Nephron (organoid): ENCODE data around the gene ZNF492.

Experiments used
- H3K27ac Mint-ChIP-seq, 3 experiments: 2 replicates each; pipeline ENCODE4 v1.8.0; 2020; ENCODE audit warnings: mixed read lengths in 3 of 3, mild to moderate bottlenecking in 2 of 3, moderate library complexity in 1 of 3
- H3K27me3 Mint-ChIP-seq: 2 replicates; pipeline ENCODE4 v1.8.0; 2021; ENCODE audit warnings: low read depth, mild to moderate bottlenecking, moderate library complexity, mixed read lengths
- H3K36me3 Mint-ChIP-seq: 2 replicates; pipeline ENCODE4 v1.8.0; 2020; ENCODE audit warnings: low read depth, mixed read lengths
- H3K4me1 Mint-ChIP-seq: 2 replicates; pipeline ENCODE4 v1.8.0; 2020; ENCODE audit warnings: mixed read lengths
- H3K4me3 Mint-ChIP-seq, 3 experiments: 2 replicates each; pipeline ENCODE4 v1.8.0; 2020; ENCODE audit warnings: mild to moderate bottlenecking in 3 of 3, mixed read lengths in 3 of 3, moderate library complexity in 2 of 3
- H3K9me3 Mint-ChIP-seq: 2 replicates; pipeline ENCODE4 v1.8.0; 2020; ENCODE audit warnings: mixed read lengths
- TF ChIP-seq, protein P1 (sequence below), 3 experiments: fragments of 200-600 bp; sonication (generic); IDR thresholded peaks; one replicate each; pipeline ENCODE4 v1.5.0; 2021; ENCODE audit warnings: antibody characterized with exemption in 3 of 3; ENCODE audit not compliant: unreplicated experiment in 3 of 3

ZNF492 gene

DNA sequence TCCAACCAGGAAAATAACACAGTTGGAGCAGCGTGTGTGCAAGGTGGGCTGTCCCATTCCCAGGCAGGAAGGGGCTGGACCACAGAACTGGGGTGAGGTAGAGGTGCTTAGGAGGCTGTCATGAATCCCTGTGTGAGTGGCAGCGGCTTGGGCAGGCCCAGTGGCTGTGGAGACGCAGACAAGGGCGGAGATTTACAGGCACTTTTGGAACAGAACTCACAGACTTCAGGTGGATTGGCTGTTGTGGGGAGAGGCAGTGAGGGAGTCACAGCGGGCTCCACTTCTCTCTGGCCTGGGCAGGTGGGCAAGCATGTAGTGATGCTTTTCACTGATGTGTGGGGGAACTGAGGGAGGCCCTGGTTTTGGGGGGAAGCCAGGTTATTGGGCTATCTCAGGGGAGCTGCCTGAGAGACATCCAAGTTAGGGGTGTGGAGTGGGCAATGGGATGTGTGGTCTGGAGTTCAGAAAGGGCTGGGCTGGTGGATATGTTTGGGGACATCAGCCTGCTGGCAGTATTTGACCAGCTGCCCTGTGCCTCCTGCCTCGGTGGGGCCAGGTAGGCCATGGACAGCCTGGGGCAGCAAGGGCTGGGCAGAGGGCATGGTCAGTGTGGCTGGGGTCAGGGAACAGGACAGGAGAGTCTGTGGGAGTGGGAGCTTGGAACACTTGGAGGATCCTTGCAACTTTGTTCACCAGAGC lies 27.0 kb upstream of the ZNF492 start:
- Mint-ChIP-seq H3K4me1 (no peaks in the 10 kb centered on the region), H3K27ac (no peak overlapping the region), H3K9me3 (peaks cover 59% of the 10 kb centered on the region), H3K36me3 (peaks cover 7% of the 10 kb centered on the region), H3K4me3 (no peak overlapping the region), H3K27me3 (no peaks in the 10 kb centered on the region)
- TF ChIP-seq, protein P1, sequence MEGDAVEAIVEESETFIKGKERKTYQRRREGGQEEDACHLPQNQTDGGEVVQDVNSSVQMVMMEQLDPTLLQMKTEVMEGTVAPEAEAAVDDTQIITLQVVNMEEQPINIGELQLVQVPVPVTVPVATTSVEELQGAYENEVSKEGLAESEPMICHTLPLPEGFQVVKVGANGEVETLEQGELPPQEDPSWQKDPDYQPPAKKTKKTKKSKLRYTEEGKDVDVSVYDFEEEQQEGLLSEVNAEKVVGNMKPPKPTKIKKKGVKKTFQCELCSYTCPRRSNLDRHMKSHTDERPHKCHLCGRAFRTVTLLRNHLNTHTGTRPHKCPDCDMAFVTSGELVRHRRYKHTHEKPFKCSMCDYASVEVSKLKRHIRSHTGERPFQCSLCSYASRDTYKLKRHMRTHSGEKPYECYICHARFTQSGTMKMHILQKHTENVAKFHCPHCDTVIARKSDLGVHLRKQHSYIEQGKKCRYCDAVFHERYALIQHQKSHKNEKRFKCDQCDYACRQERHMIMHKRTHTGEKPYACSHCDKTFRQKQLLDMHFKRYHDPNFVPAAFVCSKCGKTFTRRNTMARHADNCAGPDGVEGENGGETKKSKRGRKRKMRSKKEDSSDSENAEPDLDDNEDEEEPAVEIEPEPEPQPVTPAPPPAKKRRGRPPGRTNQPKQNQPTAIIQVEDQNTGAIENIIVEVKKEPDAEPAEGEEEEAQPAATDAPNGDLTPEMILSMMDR (IDR thresholded peaks at IDR 0.05; ENCODE audit: unreplicated experiment in 3 of 3), result no peak

DNA sequence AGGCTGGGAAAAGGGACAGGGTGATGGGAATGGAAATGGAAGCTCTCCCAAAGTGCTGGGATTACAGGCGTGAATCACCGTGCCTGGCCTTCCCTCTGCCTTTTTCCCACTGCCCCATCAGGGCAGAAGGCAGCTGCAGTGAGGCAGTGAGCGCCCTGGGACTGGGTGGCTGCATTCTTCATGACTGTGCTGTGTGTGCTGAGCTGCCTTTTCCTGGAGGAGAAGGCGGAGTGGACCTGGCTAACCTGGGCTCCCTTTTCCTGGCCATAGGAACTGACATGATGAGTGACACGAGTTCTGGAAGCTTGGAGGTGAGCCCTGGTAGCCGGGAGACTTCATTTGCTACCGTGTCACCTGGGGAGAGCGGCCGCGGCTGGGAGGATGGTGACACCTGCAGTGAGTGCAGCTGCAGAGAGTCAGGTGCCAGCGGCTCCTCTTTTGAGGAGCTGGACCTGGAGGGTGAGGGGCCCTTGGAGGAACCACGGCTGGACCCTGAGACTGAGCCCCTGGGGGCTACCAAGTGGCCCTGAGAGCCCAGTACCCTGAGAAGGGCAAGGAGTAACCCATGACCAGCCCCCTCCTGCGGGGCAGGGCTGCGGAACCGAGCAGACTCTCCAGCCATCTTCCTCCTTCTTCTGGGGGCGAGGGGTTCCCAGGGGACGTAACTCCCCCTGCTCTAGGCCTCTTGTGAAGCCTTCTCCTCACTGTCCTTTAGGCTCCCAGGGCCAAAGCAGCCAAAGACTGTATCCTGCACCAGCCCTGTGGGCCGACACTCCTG lies 26.3 kb upstream of the ZNF492 start:
- no peaks in the 10 kb centered on the region for H3K27me3 Mint-ChIP-seq
- peaks cover 61% of the 10 kb centered on the region for H3K9me3 Mint-ChIP-seq
- H3K4me1 Mint-ChIP-seq, result no peaks in the 10 kb centered on the region
- H3K36me3 Mint-ChIP-seq, result peaks cover 7% of the 10 kb centered on the region
- TF ChIP-seq, protein P1 (IDR thresholded peaks at IDR 0.05; ENCODE audit: unreplicated experiment in 3 of 3), result no peak
- H3K4me3 Mint-ChIP-seq, result no peak overlapping the region
- no peak overlapping the region for H3K27ac Mint-ChIP-seq

DNA sequence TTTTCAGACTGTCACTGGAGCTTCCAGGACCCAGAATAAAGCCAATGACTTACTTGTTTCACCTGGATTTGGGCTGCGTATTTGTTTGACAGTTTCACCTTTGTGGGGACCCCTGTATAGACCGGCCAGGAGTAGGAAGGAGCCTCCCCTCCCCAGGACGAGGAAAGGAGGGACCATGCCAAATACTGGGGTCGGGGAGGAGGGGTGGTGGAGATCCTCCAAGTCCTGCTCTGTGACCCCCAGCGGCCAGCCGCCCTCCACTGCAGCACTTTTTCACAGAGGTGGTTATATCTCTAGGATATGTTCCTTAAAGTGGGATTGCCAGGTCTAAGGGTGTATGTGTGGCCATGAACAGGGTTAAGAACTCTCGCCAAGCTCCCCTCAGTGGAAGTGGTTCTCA lies 25.7 kb upstream of the ZNF492 start:
- H3K4me3 Mint-ChIP-seq, result no peak overlapping the region
- H3K4me1 Mint-ChIP-seq, result no peaks in the 10 kb centered on the region

DNA sequence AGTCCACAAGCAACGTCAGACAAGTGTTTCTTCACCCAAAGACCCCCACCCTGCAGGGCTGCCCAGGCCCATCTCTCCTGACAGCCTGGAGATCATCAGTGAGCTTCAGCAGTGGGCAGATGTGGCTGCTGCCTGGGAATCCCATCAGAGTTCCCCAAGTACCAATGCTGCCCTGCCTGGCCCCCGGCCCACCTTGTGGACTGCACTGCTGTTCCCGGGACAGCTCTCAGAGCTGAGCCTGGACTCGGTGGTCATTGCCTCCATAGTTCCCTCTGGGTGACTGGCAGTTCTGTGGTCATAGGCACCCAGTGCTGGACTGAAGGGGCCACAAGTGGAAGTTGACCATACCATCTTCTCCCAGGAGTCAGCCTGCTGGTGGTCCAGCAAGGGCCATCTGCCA lies 24.5 kb upstream of the ZNF492 start:
- H3K36me3 Mint-ChIP-seq, result peaks cover 11% of the 10 kb centered on the region
- TF ChIP-seq, protein P1 (IDR thresholded peaks at IDR 0.05; ENCODE audit: unreplicated experiment in 3 of 3), result no peak
- H3K9me3 Mint-ChIP-seq, result peaks cover 67% of the 10 kb centered on the region
- no peaks in the 10 kb centered on the region for H3K4me1 Mint-ChIP-seq
- no peak overlapping the region for H3K4me3 Mint-ChIP-seq
- no peaks in the 10 kb centered on the region for H3K27me3 Mint-ChIP-seq
- H3K27ac Mint-ChIP-seq, result no peak overlapping the region

More for the DNA sequence above, 25.7 kb upstream of the ZNF492 start:
- no peak overlapping the region for H3K27ac Mint-ChIP-seq
- H3K27me3 Mint-ChIP-seq, result no peaks in the 10 kb centered on the region
- TF ChIP-seq, protein P1 (IDR thresholded peaks at IDR 0.05; ENCODE audit: unreplicated experiment in 3 of 3), result no peak
- H3K9me3 Mint-ChIP-seq, result peaks cover 63% of the 10 kb centered on the region
- H3K36me3 Mint-ChIP-seq, result peaks cover 7% of the 10 kb centered on the region

DNA sequence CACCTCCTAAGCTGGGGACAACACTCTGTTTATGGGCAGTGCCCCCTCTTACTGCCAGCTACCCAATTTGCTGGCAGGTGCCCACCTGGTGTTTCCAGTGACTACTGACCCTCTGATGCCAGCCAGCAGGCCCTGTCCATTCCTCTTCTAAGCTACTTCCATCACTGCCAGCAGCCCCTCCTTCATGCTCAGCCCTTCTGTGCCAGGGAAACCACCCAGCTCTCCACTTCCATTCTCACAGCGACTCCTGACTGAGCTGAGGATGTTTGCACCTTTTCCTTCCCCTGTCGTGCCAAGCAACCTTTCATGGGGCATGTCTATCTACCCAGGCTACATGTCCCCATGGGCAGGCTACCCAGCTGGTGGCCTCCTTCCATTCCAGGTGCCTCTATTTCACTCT lies 24.0 kb upstream of the ZNF492 start:
- Mint-ChIP-seq H3K4me3 (no peak overlapping the region), H3K27me3 (no peaks in the 10 kb centered on the region)

More for the DNA sequence above, 24.0 kb upstream of the ZNF492 start:
- Mint-ChIP-seq H3K27ac (no peak overlapping the region), H3K36me3 (peaks cover 11% of the 10 kb centered on the region), H3K9me3 (peaks cover 70% of the 10 kb centered on the region), H3K4me1 (no peaks in the 10 kb centered on the region)
- TF ChIP-seq, protein P1 (IDR thresholded peaks at IDR 0.05; ENCODE audit: unreplicated experiment in 3 of 3), result no peak
